Cardiac fibroblast (primary cell): ENCODE measurements around the gene PLA2G4E.

Source experiments
- DNase-seq, 2 donors: peaks; one replicate each; pipeline versions ENCODE4 v3.0.0 to v3.0.0-alpha.2; 2010; ENCODE audit warnings: low read depth in 2 of 2
- H3K4me3 ChIP-seq, 2 donors: replicated peaks in 1 of 2; 1 replicate in 1 of 2; 2 replicates in 1 of 2; pipeline ENCODE4 v1.5.1; 2011; ENCODE audit warnings: low read depth in 2 of 2, low read length in 2 of 2, mild to moderate bottlenecking in 2 of 2, moderate library complexity in 1 of 2
- CTCF ChIP-seq: IDR thresholded peaks from one replicate; pipeline ENCODE4 v1.5.1; 2011; ENCODE audit warnings: low read depth, mild to moderate bottlenecking, low read length, inconsistent platforms

PLA2G4E gene

GRCh38 chr15:42033214-42033873 lies 12.5 kb upstream of the PLA2G4E start:
- no peak for DNase-seq
- no peak for TF ChIP-seq CTCF
- no peak overlapping the region for H3K4me3 ChIP-seq

- DNase-seq: no peak
These were observed 11.8 kb upstream of the PLA2G4E start for GRCh38 chr15:42032376-42033213.

GRCh38 chr15:42031198-42031915 lies 10.5 kb upstream of the PLA2G4E start:
- TF ChIP-seq CTCF: no peak
- no peak overlapping the region for H3K4me3 ChIP-seq
- no peak for DNase-seq

More at GRCh38 chr15:42032376-42033213, 11.8 kb upstream of the PLA2G4E start:
- TF ChIP-seq CTCF: no peak
- no peak overlapping the region for H3K4me3 ChIP-seq

- no peak overlapping the region for H3K4me3 ChIP-seq
- TF ChIP-seq CTCF: no peak
- DNase-seq: no peak
These were observed 6.7 kb upstream of the PLA2G4E start for GRCh38 chr15:42027521-42027920.

- H3K4me3 ChIP-seq: no peak overlapping the region
- TF ChIP-seq CTCF: no peak
- no peak for DNase-seq
These were observed 3.5 kb upstream of the PLA2G4E start for GRCh38 chr15:42024303-42024702.

- H3K4me3 ChIP-seq: no peak overlapping the region
- no peak for DNase-seq
- no peak for TF ChIP-seq CTCF
These were observed 751 bp upstream of the PLA2G4E start for GRCh38 chr15:42021593-42021992.
